Endothelial cell of umbilical vein (primary cell): Measurements from ENCODE around the gene ACVRL1.

Experiments
- GATA2 ChIP-seq: IDR thresholded peaks from 2 replicates; pipeline ENCODE4 v1.7.0; 2011; ENCODE audit warnings: low read depth, mild to moderate bottlenecking, moderate library complexity, mixed read lengths, low read length; ENCODE audit not compliant: insufficient read length, insufficient read depth
- MYC ChIP-seq: IDR thresholded peaks from one replicate; pipeline ENCODE4 v1.6.1; 2011; ENCODE audit warnings: mild to moderate bottlenecking, low read depth, low read length
- POLR2A ChIP-seq: IDR thresholded peaks from 2 replicates; pipeline ENCODE4 v1.6.1; 2012; ENCODE audit warnings: low read depth, mild to moderate bottlenecking, control low read depth, low read length
- POLR2AphosphoS5 ChIP-seq: IDR thresholded peaks from 2 replicates; pipeline ENCODE4 v1.6.1; 2012; ENCODE audit warnings: low read depth, mild to moderate bottlenecking, control low read depth, low read length, moderate library complexity; ENCODE audit not compliant: insufficient read depth
- TF ChIP-seq, protein P1 (sequence below), 2 donors: IDR thresholded peaks; 1 replicate in 1 of 2; 2 replicates in 1 of 2; pipeline ENCODE4 v1.5.1; 2011; ENCODE audit warnings: low read length in 2 of 2, mild to moderate bottlenecking in 2 of 2, moderate library complexity in 2 of 2, control low read depth in 1 of 2, inconsistent platforms in 1 of 2, low read depth in 1 of 2; ENCODE audit not compliant: insufficient read depth in 1 of 2; ENCODE audit errors: extremely low read depth in 1 of 2
- TF ChIP-seq, protein P2 (sequence below): IDR thresholded peaks from 2 replicates; pipeline ENCODE4 v1.6.1; 2011; ENCODE audit not compliant: insufficient read depth, insufficient read length

DNA sequence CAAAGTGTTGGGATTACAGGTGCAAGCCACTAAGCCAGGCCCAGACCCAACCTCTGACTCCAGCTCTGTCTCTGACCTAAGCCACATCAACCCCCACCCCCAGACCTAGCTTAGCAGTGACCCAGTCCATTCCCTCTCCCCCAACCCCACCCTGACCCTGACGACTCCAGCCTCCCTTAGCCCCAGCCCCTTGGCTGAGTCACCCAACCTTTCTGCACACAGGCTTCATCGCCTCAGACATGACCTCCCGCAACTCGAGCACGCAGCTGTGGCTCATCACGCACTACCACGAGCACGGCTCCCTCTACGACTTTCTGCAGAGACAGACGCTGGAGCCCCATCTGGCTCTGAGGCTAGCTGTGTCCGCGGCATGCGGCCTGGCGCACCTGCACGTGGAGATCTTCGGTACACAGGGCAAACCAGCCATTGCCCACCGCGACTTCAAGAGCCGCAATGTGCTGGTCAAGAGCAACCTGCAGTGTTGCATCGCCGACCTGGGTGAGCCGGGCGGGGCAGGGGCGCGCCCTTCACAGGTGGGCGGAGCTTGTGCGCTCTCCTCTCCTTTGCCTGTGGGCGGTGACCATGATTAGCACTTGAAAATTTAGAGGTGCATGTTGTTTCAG, 7.8 kb downstream of the ACVRL1 start:
- TF ChIP-seq POLR2AphosphoS5: no peak
- TF ChIP-seq, protein P1, sequence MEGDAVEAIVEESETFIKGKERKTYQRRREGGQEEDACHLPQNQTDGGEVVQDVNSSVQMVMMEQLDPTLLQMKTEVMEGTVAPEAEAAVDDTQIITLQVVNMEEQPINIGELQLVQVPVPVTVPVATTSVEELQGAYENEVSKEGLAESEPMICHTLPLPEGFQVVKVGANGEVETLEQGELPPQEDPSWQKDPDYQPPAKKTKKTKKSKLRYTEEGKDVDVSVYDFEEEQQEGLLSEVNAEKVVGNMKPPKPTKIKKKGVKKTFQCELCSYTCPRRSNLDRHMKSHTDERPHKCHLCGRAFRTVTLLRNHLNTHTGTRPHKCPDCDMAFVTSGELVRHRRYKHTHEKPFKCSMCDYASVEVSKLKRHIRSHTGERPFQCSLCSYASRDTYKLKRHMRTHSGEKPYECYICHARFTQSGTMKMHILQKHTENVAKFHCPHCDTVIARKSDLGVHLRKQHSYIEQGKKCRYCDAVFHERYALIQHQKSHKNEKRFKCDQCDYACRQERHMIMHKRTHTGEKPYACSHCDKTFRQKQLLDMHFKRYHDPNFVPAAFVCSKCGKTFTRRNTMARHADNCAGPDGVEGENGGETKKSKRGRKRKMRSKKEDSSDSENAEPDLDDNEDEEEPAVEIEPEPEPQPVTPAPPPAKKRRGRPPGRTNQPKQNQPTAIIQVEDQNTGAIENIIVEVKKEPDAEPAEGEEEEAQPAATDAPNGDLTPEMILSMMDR (IDR thresholded peaks at IDR 0.05; ENCODE audit: extremely low read depth in 1 of 2, insufficient read depth in 1 of 2, low read depth in 1 of 2, low read length in 2 of 2): no peak
- no peak for TF ChIP-seq GATA2
- TF ChIP-seq, protein P2, sequence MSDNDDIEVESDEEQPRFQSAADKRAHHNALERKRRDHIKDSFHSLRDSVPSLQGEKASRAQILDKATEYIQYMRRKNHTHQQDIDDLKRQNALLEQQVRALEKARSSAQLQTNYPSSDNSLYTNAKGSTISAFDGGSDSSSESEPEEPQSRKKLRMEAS: no peak
- TF ChIP-seq POLR2A: no peak
- TF ChIP-seq MYC: no peak
